SU-DHL-6 (cell line): ENCODE data around the gene PITPNM3.
"Not testable (repeated sequence)": the region's sequence is repeated elsewhere in the genome, so short reads cannot be mapped to it uniquely, and the experiment has no call there.

Experiments
- H2AFZ ChIP-seq: fragments of 200-600 bp; sonication (generic); 2 replicates; pipeline ENCODE4 v1.6.1; 2014; ENCODE audit warnings: low read depth, mild to moderate bottlenecking, moderate library complexity, mixed read lengths, antibody characterized with exemption, low read length; ENCODE audit not compliant: severe bottlenecking
- H3F3A ChIP-seq: fragments of 200-600 bp; shearing (Covaris generic); 2 replicates; pipeline ENCODE4 v1.6.0; 2016; ENCODE audit warnings: antibody characterized with exemption, mild to moderate bottlenecking; ENCODE audit not compliant: insufficient read depth
- H3K27ac ChIP-seq: fragments of 200-600 bp; sonication (generic); 2 replicates; pipeline ENCODE4 v1.5.1; 2016; ENCODE audit warnings: low read depth, mild to moderate bottlenecking, low read length, moderate library complexity, mixed read lengths
- H3K27me3 ChIP-seq: fragments of 200-600 bp; sonication (generic), shearing (Covaris generic); 2 replicates; pipeline ENCODE4 v1.6.0; 2014; ENCODE audit warnings: mild to moderate bottlenecking, low read length
- H3K36me3 ChIP-seq: fragments of 200-600 bp; sonication (generic); 2 replicates; pipeline ENCODE4 v1.6.1; 2014; ENCODE audit warnings: mild to moderate bottlenecking, low read length, mixed read lengths
- H3K4me2 ChIP-seq: fragments of 300-600, 200-600 bp; shearing (Covaris generic), sonication (generic); 2 replicates; pipeline ENCODE4 v1.6.0; 2014; ENCODE audit warnings: low read length, low read depth, mild to moderate bottlenecking; ENCODE audit not compliant: poor library complexity, severe bottlenecking
- H3K4me3 ChIP-seq: fragments of 200-600 bp; sonication (generic); 2 replicates; pipeline ENCODE4 v1.5.1; 2014; ENCODE audit warnings: antibody characterized with exemption, low read length, mild to moderate bottlenecking, mixed read lengths; ENCODE audit not compliant: insufficient read depth, poor library complexity, severe bottlenecking
- H3K79me2 ChIP-seq: fragments of 200-600 bp; sonication (generic); 2 replicates; pipeline ENCODE4 v1.6.1; 2014; ENCODE audit warnings: mild to moderate bottlenecking, low read length, moderate library complexity; ENCODE audit not compliant: insufficient read depth
- H3K9ac ChIP-seq: fragments of 200-600 bp; sonication (generic); 2 replicates; pipeline ENCODE4 v1.7.0; 2014; ENCODE audit warnings: mild to moderate bottlenecking, low read length
- H3K9me2 ChIP-seq: fragments of 200-600 bp; sonication (generic); replicated peaks from 2 replicates; pipeline ENCODE4 v1.6.1; 2014; ENCODE audit warnings: low read length; ENCODE audit not compliant: insufficient read depth
- H3K9me3 ChIP-seq: fragments of 200-600 bp; sonication (generic); 2 replicates; pipeline ENCODE4 v1.6.1; 2014; ENCODE audit warnings: low read length, mixed read lengths; ENCODE audit not compliant: insufficient read depth
- H4K20me1 ChIP-seq: fragments of 200-600 bp; sonication (generic); 2 replicates; pipeline ENCODE4 v1.6.1; 2014; ENCODE audit warnings: low read depth, mild to moderate bottlenecking, antibody characterized with exemption, low read length, moderate library complexity, mixed read lengths
- CTCF ChIP-seq: fragments of 200-600 bp; sonication (generic); IDR thresholded peaks from one replicate; pipeline ENCODE4 v1.5.1; 2017; ENCODE audit warnings: antibody characterized with exemption, mild to moderate bottlenecking, low read length, moderate library complexity; ENCODE audit not compliant: insufficient read depth, poor library complexity, severe bottlenecking
- EZH2phosphoT487 ChIP-seq: fragments of 200-600 bp; sonication (generic), shearing (Covaris generic); conservative IDR thresholded peaks from 2 replicates; pipeline ENCODE4 v1.6.1; 2018; ENCODE audit warnings: mild to moderate bottlenecking, antibody characterized with exemption, low read length, moderate library complexity, mixed read lengths

PITPNM3 gene

GRCh38 chr17:6485646-6486412 is 70.5 kb downstream of the PITPNM3 start:
- H3K9ac ChIP-seq, result no peak overlapping the region
- H3K36me3 ChIP-seq, result no peaks in the 10 kb centered on the region
- no peaks in the 10 kb centered on the region for H4K20me1 ChIP-seq
- H3K9me2 ChIP-seq, result no peaks in the 10 kb centered on the region
- no peak overlapping the region for H3K4me2 ChIP-seq
- no peak overlapping the region for H3K4me3 ChIP-seq
- no peaks in the 10 kb centered on the region for H3K27me3 ChIP-seq
- no peak overlapping the region for H2AFZ ChIP-seq
- no peaks in the 10 kb centered on the region for H3K79me2 ChIP-seq
- H3K27ac ChIP-seq, result no peak overlapping the region
- TF ChIP-seq CTCF, result no peak
- TF ChIP-seq EZH2phosphoT487, result no peak
- H3F3A ChIP-seq, result no peaks in the 10 kb centered on the region
- no peaks in the 10 kb centered on the region for H3K9me3 ChIP-seq

- Histone ChIP-seq H3K9me2 (no peaks in the 10 kb centered on the region), H3K79me2 (no peaks in the 10 kb centered on the region), H3K27ac (no peak overlapping the region), H4K20me1 (no peaks in the 10 kb centered on the region), H3K9me3 (no peaks in the 10 kb centered on the region), H3K9ac (no peak overlapping the region), H3K36me3 (no peaks in the 10 kb centered on the region), H2AFZ (no peak overlapping the region), H3F3A (no peaks in the 10 kb centered on the region), H3K4me2 (no peak overlapping the region), H3K27me3 (no peaks in the 10 kb centered on the region), H3K4me3 (no peak overlapping the region)
- TF ChIP-seq EZH2phosphoT487 (no peak), CTCF (no peak)
Observed at GRCh38 chr17:6483507-6483906, 72.8 kb downstream of the PITPNM3 start.

- H3K36me3 ChIP-seq, H3K27me3 ChIP-seq, H3K4me2 ChIP-seq, H3F3A ChIP-seq, H4K20me1 ChIP-seq, H3K9me2 ChIP-seq, H3K79me2 ChIP-seq, H2AFZ ChIP-seq, H3K9ac ChIP-seq, H3K9me3 ChIP-seq, H3K27ac ChIP-seq, H3K4me3 ChIP-seq: not testable (repeated sequence)
Observed at GRCh38 chr17:6482796-6483195, 73.6 kb downstream of the PITPNM3 start.

GRCh38 chr17:6482105-6482455 is 74.3 kb downstream of the PITPNM3 start:
- Histone ChIP-seq H3K79me2 (no peaks in the 10 kb centered on the region), H3K9ac (no peak overlapping the region), H3K4me2 (no peak overlapping the region), H3K9me3 (no peaks in the 10 kb centered on the region), H3K4me3 (no peak overlapping the region), H4K20me1 (no peaks in the 10 kb centered on the region), H3F3A (no peaks in the 10 kb centered on the region), H3K36me3 (no peaks in the 10 kb centered on the region), H3K27me3 (no peaks in the 10 kb centered on the region), H3K27ac (no peak overlapping the region), H3K9me2 (no peaks in the 10 kb centered on the region), H2AFZ (no peak overlapping the region)
- no peak for TF ChIP-seq CTCF
- TF ChIP-seq EZH2phosphoT487, result no peak
